A673 (cell line): ENCODE measurements around the gene PRR33. TPM values are rescaled to one million over a fixed set of nuclear protein-coding genes. Genes with fewer than 3 reads are reported as not detected.

Experiments
- BruUV-seq: library from RNA; stranded (reverse); fragments of 400-500 nt; replicated peaks from 2 replicates; lab custom pipeline; 2021; lab: Mats Ljungman, UMichigan
- CTCF ChIA-PET: fragments of 300-600 bp; sonication (Branson Sonifier 250); formaldehyde crosslinking; loops from one replicate; lab custom pipeline; 2022; ENCODE audit warnings: antibody characterized with exemption; lab: Charles Lee
- POLR2A ChIA-PET: fragments of 300-600 bp; sonication (Branson Sonifier 250); formaldehyde crosslinking; loops from one replicate; lab custom pipeline; 2022; ENCODE audit warnings: antibody characterized with exemption; ENCODE audit not compliant: low non-redundant PET; lab: Charles Lee
- DNase-seq: peaks from one replicate; pipeline ENCODE4 v3.0.0-alpha.2; 2015; ENCODE audit warnings: low spot score
- H3K27ac ChIP-seq: fragments of 200-600 bp; sonication (generic); 2 replicates; pipeline ENCODE4 v1.5.1; 2016; ENCODE audit warnings: mixed run types, low read depth, mild to moderate bottlenecking, mixed read lengths, antibody characterized with exemption, low read length; ENCODE audit not compliant: poor library complexity, severe bottlenecking
- H3K27me3 ChIP-seq: fragments of 200-600 bp; sonication (generic); replicated peaks from 2 replicates; pipeline ENCODE4 v1.6.1; 2017; ENCODE audit warnings: mixed run types, low read depth, mild to moderate bottlenecking, mixed read lengths, antibody characterized with exemption, low read length; ENCODE audit not compliant: insufficient read depth, poor library complexity
- H3K36me3 ChIP-seq: fragments of 200-600 bp; sonication (generic); 2 replicates; pipeline ENCODE4 v1.6.1; 2016; ENCODE audit warnings: mixed run types, mild to moderate bottlenecking, mixed read lengths, antibody characterized with exemption, low read length; ENCODE audit not compliant: insufficient read depth, poor library complexity, severe bottlenecking
- H3K4me1 ChIP-seq: fragments of 200-600 bp; sonication (generic); 2 replicates; pipeline ENCODE4 v1.6.1; 2017; ENCODE audit warnings: mixed run types, mild to moderate bottlenecking, mixed read lengths, antibody characterized with exemption, low read length; ENCODE audit not compliant: insufficient read depth, poor library complexity, severe bottlenecking
- H3K4me3 ChIP-seq: fragments of 200-600 bp; sonication (generic); 2 replicates; pipeline ENCODE4 v1.5.1; 2016; ENCODE audit warnings: low read depth, mixed run types, mild to moderate bottlenecking, mixed read lengths, low read length; ENCODE audit not compliant: poor library complexity, severe bottlenecking
- H3K9me3 ChIP-seq: fragments of 200-600 bp; sonication (generic); 2 replicates; pipeline ENCODE4 v1.6.1; 2016; ENCODE audit warnings: mixed run types, low read depth, mild to moderate bottlenecking, mixed read lengths, antibody characterized with exemption, low read length; ENCODE audit not compliant: poor library complexity, severe bottlenecking
- EZH2 ChIP-seq: fragments of 200-600 bp; sonication (generic); IDR thresholded peaks from 2 replicates; pipeline ENCODE4 v1.6.1; 2017; ENCODE audit warnings: borderline replicate concordance, low read depth, mild to moderate bottlenecking, mixed read lengths, antibody characterized with exemption, low read length; ENCODE audit not compliant: poor library complexity, severe bottlenecking
- intact Hi-C: fragments of 100-400 bp; cut with micrococcal nuclease; formaldehyde crosslinking; loops from one replicate; pipeline ENCODE4 v1.10.0; 2022; ENCODE audit not compliant: unreplicated experiment
- total RNA-seq: library from RNA; stranded (reverse); gene quantifications from 2 replicates; pipeline ENCODE4 v1.2.3, GENCODE V29; 2021
- TF ChIP-seq, protein P1 (sequence below): fragments of 300-800, 200-600 bp; sonication (generic); conservative IDR thresholded peaks from 2 replicates; pipeline ENCODE4 v1.5.1; 2017; ENCODE audit warnings: low read depth, mild to moderate bottlenecking, antibody characterized with exemption, low read length, moderate library complexity, mixed read lengths

PRR33 gene
- total RNA-seq, 1 experiment from 2014 or later: not detected

DNA sequence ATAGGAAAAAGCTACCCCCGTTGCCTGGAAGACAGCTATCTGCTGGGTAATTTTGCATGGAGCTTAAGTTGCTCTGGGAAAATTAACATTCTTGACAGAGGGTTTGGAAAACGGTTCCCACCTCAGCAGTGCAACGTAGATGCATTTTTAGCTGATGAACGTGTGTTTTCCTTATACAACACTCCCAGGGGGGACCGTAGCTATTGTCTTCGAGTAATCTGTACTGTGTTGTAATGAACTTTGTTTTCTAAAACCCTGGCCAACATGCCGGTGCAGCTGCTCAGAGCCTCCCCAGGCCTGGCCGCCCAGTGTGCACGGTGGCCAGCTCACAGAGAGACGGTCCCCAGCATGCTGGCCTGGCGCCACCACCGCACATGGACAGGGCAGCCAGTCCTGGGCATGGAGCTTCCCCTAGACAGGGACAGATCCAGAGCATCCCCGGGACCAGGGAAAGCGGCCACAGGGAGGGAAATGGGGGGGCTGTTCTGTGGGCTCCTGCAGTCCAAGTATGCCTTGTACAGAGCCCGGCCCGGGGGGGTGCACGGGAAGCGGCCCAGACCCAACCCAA, 30.0 kb upstream of the PRR33 start:
- BruUV-seq: no TSS peak
- Histone ChIP-seq H3K27me3 (no peaks in the 10 kb centered on the region), H3K4me3 (no peak overlapping the region), H3K9me3 (no peaks in the 10 kb centered on the region), H3K36me3 (no peaks in the 10 kb centered on the region), H3K27ac (no peak overlapping the region), H3K4me1 (no peaks in the 10 kb centered on the region)
- intact Hi-C loops: loop anchor here (5.0 kb wide), 1 partner anchor 39 kb away; no protein-coding TSS in a partner anchor
- CTCF ChIA-PET: interaction anchor here (1.2 kb wide), 1 partner anchor 40 kb away, joined by 4 read pairs; no protein-coding TSS in a partner anchor
- no peak for TF ChIP-seq EZH2
- TF ChIP-seq, protein P1, sequence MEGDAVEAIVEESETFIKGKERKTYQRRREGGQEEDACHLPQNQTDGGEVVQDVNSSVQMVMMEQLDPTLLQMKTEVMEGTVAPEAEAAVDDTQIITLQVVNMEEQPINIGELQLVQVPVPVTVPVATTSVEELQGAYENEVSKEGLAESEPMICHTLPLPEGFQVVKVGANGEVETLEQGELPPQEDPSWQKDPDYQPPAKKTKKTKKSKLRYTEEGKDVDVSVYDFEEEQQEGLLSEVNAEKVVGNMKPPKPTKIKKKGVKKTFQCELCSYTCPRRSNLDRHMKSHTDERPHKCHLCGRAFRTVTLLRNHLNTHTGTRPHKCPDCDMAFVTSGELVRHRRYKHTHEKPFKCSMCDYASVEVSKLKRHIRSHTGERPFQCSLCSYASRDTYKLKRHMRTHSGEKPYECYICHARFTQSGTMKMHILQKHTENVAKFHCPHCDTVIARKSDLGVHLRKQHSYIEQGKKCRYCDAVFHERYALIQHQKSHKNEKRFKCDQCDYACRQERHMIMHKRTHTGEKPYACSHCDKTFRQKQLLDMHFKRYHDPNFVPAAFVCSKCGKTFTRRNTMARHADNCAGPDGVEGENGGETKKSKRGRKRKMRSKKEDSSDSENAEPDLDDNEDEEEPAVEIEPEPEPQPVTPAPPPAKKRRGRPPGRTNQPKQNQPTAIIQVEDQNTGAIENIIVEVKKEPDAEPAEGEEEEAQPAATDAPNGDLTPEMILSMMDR: no peak
- DNase-seq: no peak
- POLR2A ChIA-PET: no interaction called here

DNA sequence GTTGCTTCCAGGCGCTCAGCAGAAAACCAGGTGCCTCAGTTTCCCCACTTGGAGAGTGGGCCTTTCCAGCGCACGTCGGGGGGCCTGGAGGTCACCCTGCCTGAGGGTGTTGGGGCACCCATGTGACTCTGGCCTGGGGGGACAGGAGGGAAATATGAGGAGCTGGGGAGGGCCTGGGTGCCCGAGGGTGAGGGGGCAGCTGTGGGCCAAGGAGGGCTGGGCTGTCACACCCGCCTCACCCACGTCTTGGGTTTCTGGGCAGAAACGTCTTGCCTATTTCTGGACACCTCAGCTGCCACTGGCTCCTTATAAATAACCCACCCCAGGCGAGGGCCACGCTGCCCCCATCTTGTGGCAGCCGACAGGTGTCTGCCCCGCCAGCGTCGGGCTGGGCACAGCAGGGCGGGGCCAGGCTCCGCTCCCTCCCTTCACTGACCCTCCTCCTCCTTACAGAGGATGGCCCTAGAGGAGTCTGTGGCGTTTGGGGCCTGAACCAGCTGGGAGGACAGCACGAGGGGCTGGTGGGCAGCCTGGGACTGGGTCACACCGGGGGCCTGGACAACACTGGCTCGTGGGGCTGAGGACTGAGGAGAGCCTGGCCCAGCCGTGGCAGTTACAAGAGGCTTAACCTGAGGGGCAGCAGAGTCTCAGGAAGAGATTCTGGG, 29.3 kb upstream of the PRR33 start:
- Histone ChIP-seq H3K27me3 (no peaks in the 10 kb centered on the region), H3K36me3 (no peaks in the 10 kb centered on the region), H3K27ac (no peak overlapping the region), H3K4me3 (no peak overlapping the region), H3K9me3 (no peaks in the 10 kb centered on the region), H3K4me1 (no peaks in the 10 kb centered on the region)
- ChIA-PET CTCF (interaction anchor here (1.2 kb wide), 1 partner anchor 39 kb away, joined by 4 read pairs; no protein-coding TSS in a partner anchor), POLR2A (no interaction called here)
- BruUV-seq: no TSS peak
- intact Hi-C loops: loop anchor here (5.0 kb wide), 1 partner anchor 39 kb away; no protein-coding TSS in a partner anchor
- DNase-seq: no peak
- TF ChIP-seq EZH2: no peak
- TF ChIP-seq, protein P1: no peak

DNA sequence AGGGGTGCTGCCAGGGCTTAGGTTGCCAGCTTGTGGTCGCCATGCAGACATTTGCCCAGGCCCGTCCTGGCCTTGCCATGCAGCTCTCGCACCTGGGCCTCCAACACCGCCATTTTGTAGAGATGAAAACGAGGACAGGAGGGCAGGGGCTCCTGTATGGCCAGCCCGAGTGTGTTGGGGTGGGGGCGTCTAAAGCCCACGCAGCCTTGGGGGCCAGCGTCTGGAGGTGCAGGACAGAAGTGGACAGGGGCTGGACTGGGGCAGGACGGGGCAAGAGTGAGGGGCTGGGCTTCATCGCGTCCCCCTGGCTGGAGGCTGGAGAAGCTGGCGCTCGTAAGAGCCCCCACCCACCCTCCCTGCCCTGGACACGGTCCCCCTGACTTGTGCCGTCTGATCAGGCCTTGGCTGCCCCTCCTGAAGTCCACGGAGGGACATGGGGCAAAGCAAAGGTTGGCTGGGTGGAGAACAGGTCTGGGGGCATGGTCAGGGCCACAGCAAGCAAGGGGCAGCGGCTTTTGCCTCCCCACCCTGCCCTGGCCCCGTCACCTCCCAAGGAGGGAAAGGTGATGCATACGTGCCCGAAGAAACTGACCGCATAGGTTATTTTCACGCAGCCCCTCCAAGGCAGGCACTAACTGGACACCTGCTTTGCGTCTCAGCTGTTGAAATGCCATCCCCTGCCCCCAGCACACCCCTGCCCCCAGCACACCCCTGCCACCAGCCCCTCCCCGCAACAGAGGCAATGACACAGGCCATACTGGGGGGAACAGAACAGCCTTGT, 28.6 kb upstream of the PRR33 start:
- Histone ChIP-seq H3K27me3 (no peaks in the 10 kb centered on the region), H3K9me3 (no peaks in the 10 kb centered on the region), H3K27ac (no peak overlapping the region), H3K4me3 (no peak overlapping the region), H3K36me3 (no peaks in the 10 kb centered on the region), H3K4me1 (no peaks in the 10 kb centered on the region)
- ChIA-PET POLR2A (no interaction called here), CTCF (no interaction called here)
- TF ChIP-seq EZH2: no peak
- intact Hi-C loops: loop anchor here (5.0 kb wide), 1 partner anchor 38 kb away; no protein-coding TSS in a partner anchor
- BruUV-seq: no TSS peak
- DNase-seq: no peak
